ENCODE data around the gene VDAC2.

VDAC2 gene

DNA sequence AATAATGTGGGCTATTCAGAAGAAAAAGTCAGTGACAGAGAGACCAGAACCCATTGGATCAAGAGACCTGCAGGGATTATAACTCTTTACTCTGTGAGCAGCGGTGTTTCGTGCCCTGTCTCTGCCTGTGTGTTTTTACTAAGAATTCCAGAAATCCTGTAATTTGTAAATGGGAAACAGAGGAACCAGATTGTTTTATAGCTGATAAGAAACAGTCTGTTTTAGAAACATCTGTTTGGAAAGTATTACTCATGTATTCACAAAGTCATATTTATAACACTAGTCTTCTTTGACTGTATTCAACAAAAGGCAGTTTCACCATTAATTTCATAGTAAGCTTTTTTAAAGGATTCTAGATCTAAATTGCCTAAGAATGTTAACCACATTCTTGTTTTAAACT lies 30.0 kb upstream of the VDAC2 start:
- no peak for TF ChIP-seq CEBPB (IDR thresholded peaks at IDR 0.05)
- no peak for TF ChIP-seq RAD21 (IDR thresholded peaks at IDR 0.05; ENCODE audit: low read depth)
- no peak for TF ChIP-seq EGR1 (IDR thresholded peaks at IDR 0.05)
- TF ChIP-seq YY1 (IDR thresholded peaks at IDR 0.05; ENCODE audit: low read depth), result no peak
- no peak for TF ChIP-seq TCF12 (IDR thresholded peaks at IDR 0.05; ENCODE audit: low read depth)
- no peak for TF ChIP-seq EP300 (IDR thresholded peaks at IDR 0.05; ENCODE audit: borderline replicate concordance)
- TF ChIP-seq TEAD4 (IDR thresholded peaks at IDR 0.05), result no peak
- TF ChIP-seq USF1 (IDR thresholded peaks at IDR 0.05), result no peak
- no peak for TF ChIP-seq FOXM1 (IDR thresholded peaks at IDR 0.05; ENCODE audit: borderline replicate concordance, low read depth)

GRCh38 chr10:75181073-75181472 lies 29.5 kb upstream of the VDAC2 start:
- TF ChIP-seq, protein P1, sequence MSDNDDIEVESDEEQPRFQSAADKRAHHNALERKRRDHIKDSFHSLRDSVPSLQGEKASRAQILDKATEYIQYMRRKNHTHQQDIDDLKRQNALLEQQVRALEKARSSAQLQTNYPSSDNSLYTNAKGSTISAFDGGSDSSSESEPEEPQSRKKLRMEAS (IDR thresholded peaks at IDR 0.05), result no peak
- no peak for TF ChIP-seq ZBTB7A (IDR thresholded peaks at IDR 0.05; ENCODE audit: low read depth)
- TF ChIP-seq TCF12 (IDR thresholded peaks at IDR 0.05; ENCODE audit: low read depth), result no peak
- TF ChIP-seq REST (IDR thresholded peaks at IDR 0.05; ENCODE audit: low read depth), result no peak
- no peak for TF ChIP-seq NFIC (IDR thresholded peaks at IDR 0.05)
- TF ChIP-seq CEBPB (IDR thresholded peaks at IDR 0.05), result no peak
- TF ChIP-seq EP300 (IDR thresholded peaks at IDR 0.05; ENCODE audit: borderline replicate concordance), result no peak
- TF ChIP-seq YY1 (IDR thresholded peaks at IDR 0.05; ENCODE audit: low read depth), result no peak
- TF ChIP-seq TAF1 (IDR thresholded peaks at IDR 0.05; ENCODE audit: low read depth), result no peak
- no peak for TF ChIP-seq RAD21 (IDR thresholded peaks at IDR 0.05; ENCODE audit: low read depth)
- TF ChIP-seq CREB1 (IDR thresholded peaks at IDR 0.05; ENCODE audit: low read depth), result no peak
- TF ChIP-seq EGR1 (IDR thresholded peaks at IDR 0.05), result no peak
- no peak for TF ChIP-seq FOXM1 (IDR thresholded peaks at IDR 0.05; ENCODE audit: borderline replicate concordance, low read depth)
- TF ChIP-seq USF1 (IDR thresholded peaks at IDR 0.05), result no peak

GRCh38 chr10:75186310-75186709 lies 24.3 kb upstream of the VDAC2 start:
- TF ChIP-seq EGR1 (IDR thresholded peaks at IDR 0.05) (no peak), YY1 (IDR thresholded peaks at IDR 0.05; ENCODE audit: low read depth) (no peak), TAF1 (IDR thresholded peaks at IDR 0.05; ENCODE audit: low read depth) (no peak), ZBTB7A (IDR thresholded peaks at IDR 0.05; ENCODE audit: low read depth) (no peak), TEAD4 (IDR thresholded peaks at IDR 0.05) (no peak), NFIC (IDR thresholded peaks at IDR 0.05) (no peak), CREB1 (IDR thresholded peaks at IDR 0.05; ENCODE audit: low read depth) (no peak)

- TF ChIP-seq, protein P1 (IDR thresholded peaks at IDR 0.05), result no peak
- peak; percentile 89 for TF ChIP-seq RAD21 (IDR thresholded peaks at IDR 0.05; ENCODE audit: low read depth)
Observed at GRCh38 chr10:75187961-75188426, 22.6 kb upstream of the VDAC2 start.

GRCh38 chr10:75189266-75190096 lies 21.1 kb upstream of the VDAC2 start:
- TF ChIP-seq TAF1 (IDR thresholded peaks at IDR 0.05; ENCODE audit: low read depth), result no peak
- no peak for TF ChIP-seq TEAD4 (IDR thresholded peaks at IDR 0.05)
- no peak for TF ChIP-seq YY1 (IDR thresholded peaks at IDR 0.05; ENCODE audit: low read depth)
- no peak for TF ChIP-seq FOXM1 (IDR thresholded peaks at IDR 0.05; ENCODE audit: borderline replicate concordance, low read depth)
- TF ChIP-seq, protein P1 (IDR thresholded peaks at IDR 0.05), result no peak
- no peak for TF ChIP-seq CEBPB (IDR thresholded peaks at IDR 0.05)
- TF ChIP-seq ZBTB7A (IDR thresholded peaks at IDR 0.05; ENCODE audit: low read depth), result no peak
- TF ChIP-seq NFIC (IDR thresholded peaks at IDR 0.05), result no peak
- TF ChIP-seq TCF12 (IDR thresholded peaks at IDR 0.05; ENCODE audit: low read depth), result no peak
- no peak for TF ChIP-seq CREB1 (IDR thresholded peaks at IDR 0.05; ENCODE audit: low read depth)
- TF ChIP-seq EGR1 (IDR thresholded peaks at IDR 0.05), result no peak
- no peak for TF ChIP-seq USF1 (IDR thresholded peaks at IDR 0.05)
- TF ChIP-seq REST (IDR thresholded peaks at IDR 0.05; ENCODE audit: low read depth), result no peak
- no peak for TF ChIP-seq EP300 (IDR thresholded peaks at IDR 0.05; ENCODE audit: borderline replicate concordance)
- TF ChIP-seq RAD21 (IDR thresholded peaks at IDR 0.05; ENCODE audit: low read depth), result no peak
